ENCODE measurements around the gene C19orf44.

DNA sequence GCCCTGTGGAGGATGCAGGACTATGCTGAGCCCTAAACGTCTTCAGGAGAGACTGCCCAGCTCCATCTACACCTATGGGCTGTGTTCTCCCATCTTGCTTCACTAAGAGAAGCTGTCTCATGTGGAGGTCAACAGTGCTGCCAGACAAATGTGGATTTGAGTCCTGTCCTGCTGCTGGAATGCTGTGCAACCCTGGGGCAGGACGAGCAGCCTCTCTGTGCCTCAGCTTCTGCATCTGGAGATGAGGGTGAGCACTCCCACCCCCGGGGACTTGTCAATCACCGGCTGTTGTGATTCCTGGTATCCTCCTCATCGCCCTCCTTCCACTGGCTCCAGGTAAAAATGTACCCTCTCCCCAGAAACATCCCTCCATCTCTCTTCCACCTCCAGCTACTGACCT, 40.7 kb upstream of the C19orf44 start:
- TF ChIP-seq ZFX (IDR thresholded peaks at IDR 0.05), result no peak
- TF ChIP-seq, protein P1, sequence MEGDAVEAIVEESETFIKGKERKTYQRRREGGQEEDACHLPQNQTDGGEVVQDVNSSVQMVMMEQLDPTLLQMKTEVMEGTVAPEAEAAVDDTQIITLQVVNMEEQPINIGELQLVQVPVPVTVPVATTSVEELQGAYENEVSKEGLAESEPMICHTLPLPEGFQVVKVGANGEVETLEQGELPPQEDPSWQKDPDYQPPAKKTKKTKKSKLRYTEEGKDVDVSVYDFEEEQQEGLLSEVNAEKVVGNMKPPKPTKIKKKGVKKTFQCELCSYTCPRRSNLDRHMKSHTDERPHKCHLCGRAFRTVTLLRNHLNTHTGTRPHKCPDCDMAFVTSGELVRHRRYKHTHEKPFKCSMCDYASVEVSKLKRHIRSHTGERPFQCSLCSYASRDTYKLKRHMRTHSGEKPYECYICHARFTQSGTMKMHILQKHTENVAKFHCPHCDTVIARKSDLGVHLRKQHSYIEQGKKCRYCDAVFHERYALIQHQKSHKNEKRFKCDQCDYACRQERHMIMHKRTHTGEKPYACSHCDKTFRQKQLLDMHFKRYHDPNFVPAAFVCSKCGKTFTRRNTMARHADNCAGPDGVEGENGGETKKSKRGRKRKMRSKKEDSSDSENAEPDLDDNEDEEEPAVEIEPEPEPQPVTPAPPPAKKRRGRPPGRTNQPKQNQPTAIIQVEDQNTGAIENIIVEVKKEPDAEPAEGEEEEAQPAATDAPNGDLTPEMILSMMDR (conservative IDR thresholded peaks at IDR 0.05), result no peak

Data from C4-2B (cell line).